ENCODE results near the gene PDE2A.

The PDE2A gene

DNA sequence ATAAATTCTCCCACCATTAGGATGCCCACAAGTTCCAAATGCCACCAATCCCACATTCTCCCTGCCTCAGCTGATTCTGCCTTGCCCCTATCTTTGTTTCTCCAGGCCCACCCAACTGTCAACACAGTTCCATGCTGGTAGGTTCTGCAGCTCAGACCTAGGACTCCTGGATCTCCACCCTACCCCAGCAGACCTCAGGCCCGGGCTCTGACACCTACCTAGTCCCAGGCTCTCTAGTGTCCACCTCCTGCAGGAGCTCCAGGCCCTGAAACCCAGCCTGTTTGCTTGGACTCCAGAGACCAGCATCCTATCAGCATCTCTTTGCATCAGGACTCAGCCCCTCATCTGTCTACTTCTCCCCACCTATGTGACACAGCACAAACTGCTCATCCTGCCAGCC, 86.5 kb downstream of the PDE2A start:
- DNase-seq, result no peak

DNA sequence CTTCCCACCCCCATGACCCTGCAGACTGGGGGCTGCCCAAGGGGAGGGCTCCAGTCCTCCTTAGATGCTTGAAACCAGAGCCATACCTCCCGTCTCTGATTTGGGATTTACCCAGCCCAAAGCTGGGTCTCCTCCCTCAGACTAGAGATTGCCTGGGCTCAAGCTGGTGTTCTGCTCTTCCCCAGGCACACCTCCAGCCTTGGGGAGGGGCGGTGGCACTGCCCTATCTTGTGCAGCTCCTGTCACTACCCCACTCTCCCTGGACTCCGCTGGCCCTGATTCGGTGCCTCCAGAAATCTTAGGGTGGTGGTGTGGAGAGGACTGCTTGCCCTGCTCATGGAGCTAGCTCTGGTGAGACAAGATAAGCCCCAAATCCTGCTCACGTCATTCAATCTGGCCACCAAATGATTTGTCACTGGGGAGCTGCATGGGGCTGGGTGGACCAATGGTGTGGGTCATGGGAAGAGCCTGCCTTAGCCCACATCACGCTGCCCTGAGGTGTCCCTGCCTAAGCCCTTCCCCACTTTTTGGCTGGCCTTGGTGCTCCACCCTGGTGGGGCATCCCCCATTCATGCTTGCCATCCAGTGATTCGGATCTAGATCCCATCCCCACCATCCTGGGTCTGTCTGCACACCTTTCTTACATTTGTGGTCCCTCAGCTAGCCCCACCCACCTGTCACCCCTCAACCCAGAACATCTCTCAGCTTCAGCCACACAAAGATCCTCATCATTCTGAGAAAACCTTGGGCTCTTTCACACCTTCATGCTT, 87.7 kb downstream of the PDE2A start:
- no peak for DNase-seq

DNA sequence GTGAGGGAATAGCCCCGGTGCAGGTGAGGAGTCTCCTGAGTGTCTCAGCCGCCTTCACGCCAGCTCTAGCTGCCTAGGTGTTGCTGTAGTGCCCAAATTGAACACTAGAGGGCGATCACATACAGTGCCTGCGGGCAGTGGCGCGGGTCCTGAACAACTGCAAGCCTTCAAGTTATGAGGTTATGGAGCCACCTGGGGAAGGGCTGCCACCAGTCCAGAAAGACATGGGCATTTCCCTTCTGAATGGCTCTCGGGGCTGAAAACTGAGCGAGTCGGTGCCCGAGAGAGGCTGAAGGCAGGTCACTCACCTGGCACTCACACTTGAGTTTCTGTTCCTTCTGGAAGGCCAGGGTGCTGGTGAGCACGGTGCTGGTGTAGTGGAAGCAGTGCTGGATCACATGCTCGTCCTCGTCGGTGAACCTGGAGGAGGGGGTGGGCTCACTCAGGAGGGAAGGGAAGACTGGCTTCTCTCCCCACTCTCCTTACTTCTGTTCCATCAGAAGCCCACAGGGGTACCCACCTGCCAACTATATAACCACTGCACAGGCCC, 88.4 kb downstream of the PDE2A start:
- DNase-seq, result peak; percentile 74

DNA sequence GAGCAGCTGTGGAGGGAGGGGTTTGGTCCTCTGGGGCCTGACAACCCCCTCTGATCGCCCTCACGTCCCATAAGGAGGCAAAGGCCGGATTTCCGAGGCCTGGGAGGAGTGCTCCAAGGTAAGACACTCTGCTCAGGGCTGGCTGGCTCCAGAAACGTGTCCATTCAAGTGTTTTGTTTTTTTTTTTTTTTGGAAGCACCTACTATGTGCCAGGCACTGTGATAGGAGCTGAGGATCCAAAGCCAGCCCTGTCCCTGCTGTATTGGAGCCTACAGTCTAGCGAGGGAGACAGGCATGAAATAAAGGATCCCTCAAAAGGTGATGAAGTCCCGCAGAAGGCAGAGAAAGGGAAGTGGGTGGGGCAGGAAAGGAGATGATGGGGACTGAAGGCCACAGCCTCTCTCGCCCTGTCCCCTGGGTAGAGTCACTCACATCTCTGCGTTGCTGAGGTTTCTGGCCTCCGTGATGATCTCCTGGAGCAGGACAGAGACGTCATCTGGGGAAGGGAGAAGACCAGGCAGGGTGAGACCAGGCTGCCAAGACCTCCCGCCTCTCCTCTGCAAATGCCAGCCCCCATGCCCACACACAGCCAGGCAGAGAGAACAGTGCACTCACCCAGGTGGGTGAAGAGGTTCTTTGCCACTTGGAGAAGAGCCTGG, 89.2 kb downstream of the PDE2A start:
- no peak for DNase-seq

DNA sequence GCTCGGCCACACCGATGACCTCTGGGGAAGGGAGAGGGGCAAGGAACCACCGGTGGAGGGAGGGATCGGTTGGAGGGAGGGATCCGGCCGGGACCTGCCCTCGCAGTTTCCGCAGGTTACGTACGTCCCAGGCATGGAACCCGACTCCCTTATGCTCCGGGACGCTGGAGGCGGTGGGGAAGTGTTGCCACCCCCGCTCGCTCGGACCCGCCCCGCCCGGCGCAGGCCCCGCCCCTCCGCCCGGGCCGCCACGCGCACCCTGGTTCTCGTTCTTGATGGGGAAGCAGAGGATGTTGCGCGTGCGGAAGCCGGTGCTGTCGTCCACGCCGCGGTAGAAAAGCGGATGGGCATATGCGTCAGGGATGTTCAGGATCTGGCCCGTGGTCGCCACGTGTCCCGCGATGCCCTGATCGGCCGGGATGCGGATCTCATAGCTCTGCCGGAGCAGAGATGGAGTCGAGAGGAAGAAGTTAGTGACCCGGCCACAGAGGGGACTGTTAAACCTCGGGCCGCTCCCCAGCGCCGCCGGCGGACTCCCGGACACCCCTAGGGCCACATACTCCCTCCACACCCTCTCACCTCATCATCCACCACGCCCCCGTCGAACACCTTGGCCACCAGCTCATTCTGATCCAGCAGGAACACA, 89.8 kb downstream of the PDE2A start:
- no peak for DNase-seq

DNA sequence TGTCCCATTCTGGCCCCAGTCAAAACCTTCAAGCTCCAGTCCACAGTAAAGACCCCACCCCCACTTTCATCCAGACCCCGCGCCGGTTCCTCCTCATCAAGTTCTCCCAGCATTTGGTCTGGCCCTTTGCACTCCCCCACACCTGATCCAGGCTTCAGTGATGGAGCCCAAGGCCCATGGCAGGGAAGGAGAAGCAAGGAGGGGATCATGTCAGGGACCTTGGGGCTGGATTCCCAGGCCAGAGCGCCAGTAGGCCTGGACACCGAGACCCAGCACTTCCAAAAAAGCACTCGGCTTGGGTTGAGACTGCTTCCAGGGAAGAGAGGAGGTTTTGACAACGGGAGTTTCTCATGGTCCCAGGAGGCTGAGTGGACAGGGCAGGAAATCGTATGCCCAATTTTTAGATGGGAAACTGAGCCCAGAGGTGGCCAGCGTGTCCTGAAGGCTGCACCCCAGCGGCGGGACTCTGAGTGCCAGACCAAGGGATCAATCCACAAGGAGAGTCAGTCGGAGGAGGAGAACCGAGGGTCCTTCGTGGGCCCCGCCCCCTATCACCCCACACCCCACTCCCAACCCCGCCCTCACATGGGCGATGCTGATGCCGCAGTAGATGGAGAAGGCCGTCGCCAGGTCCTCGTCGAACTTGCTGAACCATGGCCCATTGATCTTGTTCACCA, 90.5 kb downstream of the PDE2A start:
- DNase-seq, result no peak

DNA sequence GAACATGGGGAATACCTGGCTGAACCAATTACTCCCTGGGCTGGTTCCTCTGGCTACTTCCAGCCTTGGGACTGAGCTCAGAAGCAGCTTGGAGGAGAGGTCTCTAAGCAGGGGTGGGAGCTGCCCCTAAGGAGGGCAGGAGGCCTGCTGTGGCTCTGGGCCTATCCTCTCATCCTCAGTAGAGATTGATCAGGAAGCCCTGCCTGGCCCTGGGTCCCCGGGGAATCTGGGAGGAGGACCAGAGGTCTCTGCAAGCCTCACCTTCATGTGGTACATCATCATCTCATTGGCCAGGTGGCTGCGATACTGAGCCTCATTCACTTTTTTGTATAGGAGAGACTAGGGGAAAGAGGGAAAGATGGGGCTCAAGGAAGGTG, 91.1 kb downstream of the PDE2A start:
- DNase-seq, result no peak

DNA sequence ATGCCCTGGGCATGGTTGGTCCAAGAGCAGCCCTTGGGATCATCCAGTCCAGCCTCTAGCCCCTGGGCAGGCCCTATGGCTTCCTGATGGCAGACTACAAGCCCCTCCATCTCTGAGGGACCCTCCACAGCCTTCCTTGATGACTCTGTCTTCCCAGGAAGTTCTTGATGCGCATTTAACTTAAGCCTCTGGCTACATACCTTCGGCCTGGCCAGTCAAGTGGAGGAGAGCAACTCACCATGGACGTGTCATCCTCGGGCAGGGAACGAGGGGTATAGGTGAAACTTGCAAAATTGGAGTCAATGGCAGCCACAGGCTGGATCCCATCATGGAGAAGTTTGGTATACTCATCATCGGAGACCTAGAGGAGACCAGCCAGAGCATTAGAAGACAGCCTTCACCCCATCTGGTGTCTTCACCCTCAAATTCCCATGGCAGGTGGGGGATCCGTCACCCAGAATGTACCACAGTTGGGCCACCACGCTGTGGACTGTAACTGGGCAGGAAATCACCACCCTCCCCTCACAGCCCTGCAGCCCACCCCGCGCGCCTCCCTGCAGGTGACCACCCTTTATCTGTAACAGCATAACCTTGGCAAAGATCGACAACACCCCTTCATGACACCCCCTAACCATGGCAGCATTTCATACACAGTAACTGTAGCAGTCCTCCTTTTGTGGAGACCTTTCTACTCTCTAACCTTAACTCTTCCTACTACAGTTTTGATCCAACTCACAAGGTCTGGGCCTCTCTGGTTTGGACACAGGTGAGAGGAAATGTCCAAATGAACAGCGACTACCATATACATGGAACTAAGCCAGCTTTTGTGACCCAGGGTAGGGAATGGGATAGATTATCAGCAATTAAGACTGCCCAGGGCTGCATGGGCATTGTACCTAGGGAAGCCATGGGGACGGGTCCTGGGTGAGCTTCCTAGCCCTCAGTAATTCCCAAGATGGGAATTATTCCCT, 91.7 kb downstream of the PDE2A start:
- no peak for DNase-seq

DNA sequence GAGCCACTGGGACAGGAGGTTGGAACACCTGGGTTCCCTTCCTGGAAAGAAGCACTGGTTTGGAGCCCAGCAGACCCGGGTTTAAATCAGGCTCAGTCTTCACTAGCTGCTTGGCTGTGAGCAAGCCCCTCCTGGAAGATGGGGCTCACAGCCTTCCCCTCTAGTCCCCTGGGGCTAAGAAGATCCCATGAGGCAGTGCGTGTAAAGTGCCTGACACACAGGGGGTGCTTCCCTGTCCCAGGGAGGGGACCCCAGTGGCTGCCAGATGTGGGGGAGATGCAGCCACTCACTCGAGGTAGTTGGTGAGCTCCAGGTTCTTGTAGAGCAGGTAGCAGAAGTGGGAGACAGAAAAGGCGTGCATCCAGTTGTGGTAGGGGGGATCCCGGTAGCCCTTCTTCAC, 93.2 kb downstream of the PDE2A start:
- no peak for DNase-seq

DNA sequence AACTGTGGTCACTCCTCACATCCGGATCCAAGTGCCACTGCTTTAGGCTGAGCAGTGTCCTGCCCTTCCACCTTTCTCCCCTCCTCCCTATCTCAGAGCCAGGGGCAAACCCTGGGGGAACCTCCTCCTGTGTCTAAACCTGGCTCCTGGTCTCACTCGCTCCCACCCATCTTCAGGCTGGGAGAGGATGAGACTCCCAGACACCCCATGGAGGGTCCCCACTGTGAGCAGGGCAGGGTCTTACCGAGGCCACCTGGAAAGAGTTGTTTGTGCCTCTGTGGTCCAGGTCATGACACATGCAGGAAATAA, 93.6 kb downstream of the PDE2A start:
- no peak for DNase-seq

DNA sequence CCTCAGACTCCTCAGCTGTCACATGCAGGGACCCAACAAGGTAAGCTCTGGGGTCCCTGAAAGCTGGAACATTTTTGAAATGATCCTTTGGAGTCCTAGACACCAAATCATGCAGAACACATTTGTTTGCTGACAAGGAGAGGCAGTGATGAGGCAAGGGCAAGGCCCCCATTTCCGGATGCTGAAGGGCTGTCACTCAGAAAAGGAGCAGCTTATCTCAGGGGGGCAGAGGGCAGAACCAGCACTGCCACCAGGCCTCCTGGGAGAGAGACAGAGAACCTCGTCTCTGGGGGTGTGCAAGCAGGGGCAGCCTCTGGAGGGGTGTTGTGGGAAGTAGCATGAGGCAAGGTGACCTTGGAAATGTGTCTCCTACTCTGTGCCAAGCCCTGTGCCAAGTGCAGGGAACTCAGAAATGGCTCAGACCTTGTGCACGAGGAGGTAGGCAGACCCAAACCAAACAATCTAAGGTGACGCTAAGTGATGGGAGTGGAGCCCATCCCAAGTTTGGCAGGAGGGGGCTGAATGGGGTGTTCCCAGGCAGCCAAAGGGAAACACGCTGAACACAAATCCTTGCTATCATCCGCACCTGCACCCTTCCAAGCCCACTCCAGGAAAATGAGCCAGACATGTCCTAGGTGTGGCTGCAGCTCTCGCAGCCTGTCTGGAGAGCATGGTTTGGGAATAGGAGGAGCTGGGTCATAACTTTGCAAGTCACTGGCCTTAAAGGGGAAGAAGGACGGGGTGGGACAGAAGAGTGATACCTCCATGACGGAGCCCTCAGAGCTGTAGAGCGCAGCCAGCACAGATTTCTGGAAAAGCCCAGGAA, 94.2 kb downstream of the PDE2A start:
- DNase-seq, result no peak

DNA sequence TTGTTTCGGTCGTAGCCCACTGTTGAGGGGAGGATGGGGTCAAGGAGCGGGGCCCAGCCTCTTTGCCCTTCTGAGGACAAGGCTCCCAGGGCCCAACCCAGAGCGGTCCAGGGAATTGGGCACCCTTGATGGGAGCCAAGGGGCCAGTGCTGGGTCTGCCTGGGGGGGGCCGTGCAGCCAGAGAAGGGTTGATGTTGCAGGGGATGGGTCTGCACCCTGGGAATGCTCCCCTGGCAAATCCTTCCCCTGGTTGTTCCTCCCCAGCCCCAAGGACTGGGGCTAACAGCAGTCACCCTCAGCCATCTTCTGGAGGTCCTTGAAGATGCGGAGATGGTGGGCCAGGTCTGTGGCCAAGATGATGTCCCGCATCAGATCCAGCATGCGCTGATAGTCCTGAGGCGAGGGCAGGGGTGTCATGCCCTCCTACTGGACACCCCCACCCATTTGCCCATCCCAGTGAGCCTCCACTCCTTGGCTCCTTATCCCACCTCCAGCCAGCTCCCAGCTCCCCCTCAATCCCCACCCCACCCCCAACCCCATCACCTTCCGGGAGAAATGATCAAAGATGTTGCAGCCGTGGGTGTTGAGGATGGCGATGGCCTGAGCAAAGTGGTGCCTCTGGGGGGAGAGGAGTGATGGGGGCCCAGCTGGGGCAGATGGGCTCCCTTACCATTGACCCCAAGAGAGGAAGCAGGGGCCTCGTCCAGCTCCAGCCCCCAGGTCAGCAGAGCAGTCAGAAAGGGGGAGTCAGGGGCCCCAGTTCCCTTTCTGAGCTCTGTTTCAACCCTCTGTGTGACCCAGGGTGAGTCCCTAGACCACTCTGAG, 95.0 kb downstream of the PDE2A start:
- no peak for DNase-seq

DNA sequence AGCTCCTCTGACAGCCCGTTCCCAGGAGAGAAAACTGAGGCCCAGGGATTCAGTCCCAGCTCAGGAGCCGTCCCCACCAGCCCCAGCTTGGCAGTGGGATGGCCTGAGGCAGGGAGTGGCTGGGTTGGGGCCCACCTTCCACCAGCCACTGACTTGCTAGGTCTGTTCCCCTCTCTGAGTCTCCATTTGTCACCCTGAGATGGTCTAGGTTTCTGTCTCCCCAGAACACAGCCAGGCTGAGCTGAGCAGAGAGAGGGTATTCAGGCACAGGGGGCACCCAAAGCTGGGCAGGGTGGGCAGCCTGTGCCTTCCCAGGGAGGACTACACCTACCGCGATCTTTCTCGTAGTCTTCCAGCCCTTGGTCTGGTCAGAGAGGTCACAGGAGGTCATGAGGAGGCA, 95.7 kb downstream of the PDE2A start:
- DNase-seq, result no peak

DNA sequence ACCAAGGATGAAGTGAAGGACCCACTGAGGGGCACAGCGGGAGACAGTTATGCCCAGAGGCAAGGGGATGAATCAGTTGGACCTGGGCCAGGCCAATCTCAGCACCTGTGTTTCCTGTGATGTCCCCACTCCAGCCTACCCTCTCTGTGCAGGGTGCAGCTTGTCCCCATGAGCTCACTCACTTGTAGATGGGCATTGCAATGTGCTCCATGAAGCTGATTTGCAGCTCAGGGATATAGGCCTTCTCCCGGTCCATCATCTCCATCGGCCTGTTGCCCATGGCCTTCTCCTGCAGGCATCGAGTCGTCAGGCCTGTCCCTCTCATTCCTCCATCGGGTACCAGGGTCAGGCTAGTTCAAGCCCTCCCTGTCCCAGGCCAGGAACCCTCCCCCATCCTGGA, 96.2 kb downstream of the PDE2A start:
- DNase-seq, result no peak

DNA sequence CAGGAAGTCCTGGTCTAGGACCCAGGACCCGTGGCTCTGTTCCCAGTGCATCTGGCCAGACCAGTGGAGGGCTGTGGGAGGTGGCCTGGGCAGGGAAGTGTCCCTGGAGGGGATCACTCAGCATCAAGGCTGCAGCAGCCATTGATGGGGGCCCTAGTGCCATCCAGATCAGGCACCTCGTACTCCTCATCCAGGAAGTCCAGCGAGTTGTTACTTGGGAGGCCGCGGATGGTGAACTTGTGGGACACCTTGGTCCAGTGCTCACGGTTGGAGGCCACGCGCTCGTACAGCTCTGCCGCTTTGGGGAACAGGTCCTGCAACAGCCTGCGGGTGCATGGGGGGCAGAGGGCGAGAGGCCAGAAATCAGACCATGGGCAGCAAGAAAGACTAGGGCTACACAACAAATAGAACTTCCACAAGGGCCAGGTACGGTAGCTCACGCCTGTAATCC, 96.9 kb downstream of the PDE2A start:
- no peak for DNase-seq

DNA sequence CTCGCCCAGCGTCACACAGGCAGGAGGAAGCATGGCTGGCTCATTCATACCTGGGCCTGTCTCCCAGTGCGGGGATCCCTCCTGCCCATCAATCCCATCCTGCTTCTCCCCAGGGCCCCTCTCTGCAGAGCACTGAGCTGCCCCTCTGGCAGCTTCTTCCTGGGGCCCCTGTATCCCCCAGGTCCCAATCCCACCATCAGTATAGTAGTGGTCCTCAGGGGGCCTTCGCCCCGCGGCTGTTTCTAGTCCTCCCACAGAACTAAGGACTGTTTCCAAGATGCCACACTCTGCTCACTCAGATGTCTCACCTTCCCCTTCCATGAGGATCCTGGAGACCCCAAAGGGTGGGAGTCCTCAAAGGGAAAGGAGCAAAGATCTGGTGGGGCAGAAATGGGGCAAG, 97.6 kb downstream of the PDE2A start:
- no peak for DNase-seq

DNA sequence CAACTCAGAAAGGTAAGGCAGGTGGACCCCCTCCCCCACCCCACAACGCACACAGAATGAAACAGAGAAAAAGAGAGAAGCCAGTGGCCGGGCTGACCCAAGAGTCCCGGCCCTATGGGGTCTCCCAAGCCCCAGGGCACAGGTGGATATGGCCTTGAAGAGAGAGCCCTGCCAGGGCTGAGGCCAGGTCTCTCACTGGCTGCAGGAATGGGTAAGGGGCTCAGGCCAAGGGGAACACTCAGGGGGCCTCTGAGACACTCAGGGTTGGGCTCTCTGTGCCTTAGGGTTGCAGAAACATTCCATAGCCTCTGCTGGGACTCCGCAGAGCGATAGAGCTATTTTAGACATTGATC, 98.0 kb downstream of the PDE2A start:
- DNase-seq, result no peak

DNA sequence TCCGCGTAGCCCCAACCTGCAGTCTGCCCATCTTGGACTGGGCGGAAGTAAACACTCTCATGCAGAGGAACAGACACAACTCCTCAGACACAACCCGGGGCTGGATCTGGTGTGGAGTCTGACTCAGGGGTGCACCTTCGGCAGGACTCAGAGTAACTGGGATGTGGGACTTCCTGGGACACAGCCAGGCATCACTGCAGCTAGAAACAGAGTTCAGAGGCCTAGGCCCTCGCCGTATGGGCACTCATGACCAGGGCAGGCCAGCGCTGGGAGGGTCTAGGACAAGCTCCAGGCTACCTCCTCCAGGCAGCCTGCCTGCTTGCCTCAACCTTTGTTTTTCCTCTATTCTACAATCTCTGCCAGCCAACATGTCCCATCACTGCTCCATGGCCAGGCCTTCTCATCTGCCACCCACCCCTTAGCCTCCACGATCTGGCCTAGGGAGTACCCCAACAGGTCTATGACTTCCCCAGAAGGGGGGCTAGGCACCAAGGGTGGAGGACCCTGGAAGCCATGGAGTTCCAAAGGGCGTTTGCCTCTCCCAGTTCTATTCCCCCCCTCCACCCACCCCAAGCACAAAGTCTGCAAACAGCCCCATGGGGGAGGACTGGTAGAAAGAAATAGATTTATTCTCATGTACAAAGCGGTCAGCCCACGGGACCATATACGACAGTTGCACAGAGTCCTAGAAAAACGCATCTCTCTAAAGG, 98.5 kb downstream of the PDE2A start:
- no peak for DNase-seq

DNA sequence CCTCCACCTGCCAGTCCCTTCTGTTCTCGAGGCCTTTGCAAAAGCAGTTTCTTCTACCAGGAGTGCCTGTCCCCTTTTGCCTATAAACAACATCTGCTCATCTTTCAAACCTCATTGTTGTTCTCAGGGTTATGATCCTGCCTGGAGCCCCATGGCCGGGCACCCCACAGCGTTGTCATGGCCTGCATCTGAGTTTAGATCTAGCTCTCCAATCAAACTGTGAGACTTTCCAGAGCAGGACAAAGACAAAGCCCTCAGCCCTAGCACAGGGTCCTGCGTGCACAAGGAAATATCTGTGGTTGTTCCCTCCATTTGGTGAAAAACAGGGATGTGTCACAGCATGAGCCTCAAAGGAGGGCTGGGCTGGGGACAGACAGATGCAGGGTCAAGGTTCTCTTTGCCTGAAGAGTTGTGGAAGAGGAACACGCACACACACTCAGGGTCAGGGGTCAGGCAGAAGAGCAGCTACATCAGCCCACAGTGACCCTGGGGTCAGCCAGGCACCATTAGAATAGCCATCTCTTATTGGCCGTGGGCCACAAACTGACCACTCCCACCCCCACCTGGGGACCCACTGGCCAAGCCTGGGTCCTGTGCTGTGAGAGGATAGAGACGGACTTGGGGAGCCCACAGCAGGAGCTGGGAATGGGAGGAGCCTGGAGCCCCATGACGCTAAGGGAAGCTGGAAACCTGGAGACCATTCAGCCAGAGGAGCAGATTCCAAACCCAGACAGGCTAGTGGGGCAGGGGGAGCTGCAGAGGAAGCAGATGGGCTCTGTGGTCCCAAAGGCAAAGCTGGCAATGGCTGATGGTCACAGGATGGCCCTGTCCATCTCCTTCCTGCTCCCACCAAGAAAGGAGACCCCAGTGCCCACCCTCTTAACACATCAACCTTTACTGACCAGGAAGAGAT, 99.4 kb downstream of the PDE2A start:
- DNase-seq, result no peak
